Stimulated activated CD4-positive, alpha-beta T cell treated with anti-CD3 and anti-CD28 coated beads, Interleukin-15, amount 100 ng/mL, for 48 hours (primary cell): Measurements from ENCODE around the gene SPTBN4.
"Not testable (repeated sequence)": the region's sequence is repeated elsewhere in the genome, so short reads cannot be mapped to it uniquely, and the experiment has no call there.

Source experiments
- DNase-seq, 2 donors: peaks; one replicate each; pipeline ENCODE4 v3.0.0-alpha.2; 2020; ENCODE audit warnings: low read depth in 2 of 2

The SPTBN4 gene

DNA sequence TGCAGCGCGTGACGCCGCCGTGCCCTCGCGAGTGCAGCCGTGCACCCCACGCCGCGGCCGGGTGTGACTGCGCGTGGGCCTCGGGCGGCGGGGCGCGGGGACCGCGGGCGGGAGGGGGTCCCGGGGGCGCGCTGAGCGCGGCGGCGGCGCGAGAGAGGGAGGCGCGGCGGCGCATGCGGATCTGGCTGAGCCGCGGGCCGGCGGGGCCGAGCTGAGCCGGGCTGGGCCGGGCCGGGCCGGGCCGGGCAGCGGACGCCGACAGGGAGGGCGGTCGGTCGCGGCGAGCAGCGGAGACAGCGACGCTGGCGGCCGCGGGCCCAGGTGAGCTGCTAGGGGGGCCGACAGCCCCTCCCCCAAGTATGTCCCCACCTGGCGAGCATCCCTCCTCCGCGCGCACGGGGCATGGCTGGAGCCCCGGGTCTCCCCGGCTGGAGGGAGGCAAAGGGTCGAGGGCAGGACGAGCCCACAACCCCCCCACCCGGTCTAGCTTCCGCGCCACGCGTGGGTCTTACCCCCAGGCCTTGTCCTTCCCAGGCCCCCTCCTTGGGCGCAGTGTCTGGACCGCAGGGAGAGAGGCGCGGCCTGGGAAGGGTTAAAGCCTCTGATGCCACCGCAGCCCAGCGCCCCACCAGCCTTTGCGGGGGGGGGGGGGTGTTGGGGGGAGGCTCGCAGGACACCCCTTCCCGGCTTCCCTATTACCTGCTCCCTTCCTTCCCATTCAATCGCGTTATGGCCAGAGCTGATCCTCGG lies at the start of gene SPTBN4:
Gene SPTBN4 (plus strand): TSS at position 17 of the 750 bp plus-strand sequence. CDS start 5,621 bp downstream, outside the sequence.
- no peak for DNase-seq

GRCh38 chr19:40417643-40417981 lies 49.2 kb upstream of the SPTBN4 start:
- DNase-seq = no peak

- DNase-seq = no peak
Observed at GRCh38 chr19:40418040-40418439, 48.8 kb upstream of the SPTBN4 start.

GRCh38 chr19:40419066-40419612 lies 47.7 kb upstream of the SPTBN4 start:
- DNase-seq = no peak

DNA sequence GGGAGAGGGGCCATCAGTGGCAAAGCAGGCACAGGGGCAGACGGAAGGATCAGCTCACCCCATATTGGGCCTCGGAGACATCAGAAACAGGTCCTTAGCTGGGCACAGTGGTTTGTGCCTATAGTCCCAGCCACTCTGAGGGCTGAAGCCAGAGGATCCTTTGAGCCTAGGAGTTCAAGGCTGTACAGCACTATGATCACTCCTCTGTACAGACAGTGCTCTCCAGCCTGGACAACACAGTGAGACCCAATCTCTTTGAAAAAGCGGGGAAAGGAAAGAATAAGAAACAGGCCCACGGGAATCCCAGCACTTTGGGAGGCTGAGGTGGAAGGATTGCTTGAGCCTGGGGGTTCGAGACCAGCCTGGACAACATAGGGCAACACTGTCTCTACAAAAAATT lies 47.0 kb upstream of the SPTBN4 start:
- no peak for DNase-seq

GRCh38 chr19:40420451-40420765 lies 46.4 kb upstream of the SPTBN4 start:
- DNase-seq = no peak

DNA sequence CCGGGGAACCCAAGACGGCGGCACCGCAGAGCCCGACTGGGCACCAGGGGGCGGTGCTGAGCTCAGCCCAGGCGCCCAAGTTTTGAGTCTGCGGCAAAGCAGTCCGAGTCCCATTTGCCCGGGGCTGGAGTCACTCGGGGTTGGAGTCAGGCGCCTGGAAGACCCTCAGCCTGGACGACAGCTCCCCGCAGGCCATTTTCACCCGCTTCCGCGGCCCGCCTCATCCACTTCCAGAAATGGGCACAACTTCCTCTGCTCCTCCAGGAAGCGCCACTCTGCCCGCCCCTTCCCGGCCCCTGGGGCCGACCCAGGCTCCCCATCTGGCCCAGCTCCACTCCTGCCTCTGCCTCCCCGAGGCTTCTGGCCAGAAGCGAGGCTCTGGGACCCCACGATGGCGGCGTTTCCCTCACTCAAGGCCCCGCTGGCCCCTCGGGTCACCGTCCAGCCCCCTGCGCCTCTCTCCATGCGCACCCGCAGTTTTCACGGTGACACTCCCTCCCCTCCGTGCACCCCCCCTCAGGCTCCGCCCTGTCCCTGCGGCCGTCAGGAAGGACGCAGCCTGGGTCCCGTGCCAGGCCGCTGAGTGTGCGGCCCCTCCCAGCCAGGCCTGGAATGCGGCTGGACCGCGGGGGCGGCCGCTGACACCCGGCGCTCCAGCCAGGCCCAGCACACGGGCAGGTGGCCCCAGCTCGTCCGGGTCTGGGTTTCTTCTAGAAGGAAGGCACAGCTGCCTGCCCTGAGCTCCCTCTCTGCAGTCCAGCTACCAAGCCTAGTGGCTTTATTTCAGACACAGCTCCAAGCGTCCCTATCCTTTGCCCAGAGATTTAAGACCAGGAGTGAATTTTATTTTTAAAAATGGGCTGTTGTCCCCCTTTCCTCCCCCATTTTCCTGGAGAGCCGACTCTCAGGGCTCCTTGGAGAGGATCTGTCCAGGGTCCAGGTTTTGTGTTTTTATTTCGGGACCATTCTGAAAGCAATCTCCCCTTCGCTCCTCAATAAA lies 45.7 kb upstream of the SPTBN4 start:
- peak; percentile 43 to 61 for DNase-seq

GRCh38 chr19:40421993-40422747 lies 44.6 kb upstream of the SPTBN4 start:
- no peak for DNase-seq

GRCh38 chr19:40422748-40423566 lies 43.8 kb upstream of the SPTBN4 start:
- DNase-seq = no peak

GRCh38 chr19:40423938-40424337 lies 42.9 kb upstream of the SPTBN4 start:
- DNase-seq = no peak

DNA sequence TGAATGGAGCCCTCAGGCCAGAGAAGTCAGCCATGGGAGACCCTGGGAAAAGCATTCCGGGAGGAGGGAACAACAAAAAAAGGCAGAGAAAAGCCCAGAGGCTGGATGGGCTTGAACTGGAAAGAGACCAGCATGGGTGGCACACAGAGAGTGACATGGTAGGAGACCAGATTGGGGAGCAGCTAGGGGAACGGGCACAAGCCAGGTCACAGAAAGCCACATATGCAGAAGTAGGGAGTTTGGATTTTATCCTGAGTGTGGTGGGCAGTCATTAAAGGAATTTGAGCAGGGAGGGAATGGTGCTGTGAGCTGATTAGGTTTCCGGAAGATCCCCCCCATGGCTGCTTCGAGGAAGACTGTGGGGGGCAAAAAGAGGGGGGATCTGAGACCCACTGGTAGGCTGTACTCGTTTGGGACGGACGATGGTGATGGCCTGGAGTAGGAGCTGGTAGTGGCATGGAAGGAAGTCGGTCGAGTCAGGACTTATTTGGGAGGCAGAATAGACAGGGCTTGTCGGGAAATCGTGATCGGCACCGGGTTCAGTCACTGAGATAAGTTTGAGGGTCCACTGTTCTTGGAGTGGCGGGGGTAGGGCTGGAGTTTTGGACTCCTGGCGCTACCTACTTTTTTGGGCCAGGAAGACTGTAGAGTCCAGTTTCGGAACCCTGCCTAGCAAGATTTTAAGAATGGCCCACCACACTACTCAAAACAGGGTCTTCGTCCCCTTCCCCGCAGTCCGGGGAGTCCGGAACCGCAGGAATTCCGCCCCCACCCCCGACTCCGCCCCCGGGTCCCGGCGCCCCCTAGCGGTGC lies 42.0 kb upstream of the SPTBN4 start:
- no peak for DNase-seq

DNA sequence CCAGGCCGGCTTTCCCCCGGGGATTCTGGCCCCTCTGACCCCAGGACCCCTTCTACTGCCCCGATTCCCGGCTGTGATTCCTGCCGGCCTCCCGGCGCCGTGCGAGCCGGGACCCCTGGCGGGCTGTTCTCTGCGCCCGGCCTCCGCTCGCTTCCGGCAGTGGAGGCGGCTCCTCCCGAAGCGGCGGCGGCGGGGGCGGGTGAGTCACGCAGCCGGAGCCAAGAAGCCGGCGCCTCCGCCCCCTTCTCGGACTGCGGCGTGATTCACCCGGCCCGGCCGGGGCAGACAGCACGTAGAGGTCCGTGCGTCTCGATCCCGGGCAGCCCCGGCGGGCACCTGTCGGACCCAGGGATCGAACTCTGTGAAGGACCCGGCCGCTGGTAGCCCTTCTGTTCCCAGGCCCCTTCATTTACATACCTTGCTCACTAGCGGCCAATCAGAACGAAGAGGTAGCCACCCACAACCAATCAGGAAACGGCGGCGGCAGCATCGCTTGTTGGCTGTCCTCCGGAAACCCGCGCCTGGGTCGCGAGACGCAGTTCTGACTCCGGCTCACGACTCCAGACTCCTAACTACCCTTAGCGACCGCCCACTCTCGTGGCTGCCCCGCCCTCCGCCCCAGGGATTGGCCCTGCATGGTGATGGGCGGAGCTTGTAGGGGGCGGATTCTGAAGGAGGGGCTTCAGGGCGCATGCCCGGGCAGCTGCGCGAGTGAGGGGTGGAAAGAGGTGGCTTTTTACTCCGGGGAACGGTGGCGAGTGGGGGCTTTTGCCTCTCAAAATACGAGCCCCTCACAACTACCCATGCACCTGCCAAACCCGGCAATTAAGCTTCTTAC lies 41.1 kb upstream of the SPTBN4 start, which contains the start of gene SERTAD1:
Gene SERTAD1 (minus strand): TSS at position 543 of the 838 bp plus-strand sequence. CDS start 2,446 bp downstream, outside the sequence.
- DNase-seq = peak; percentile 100

GRCh38 chr19:40428197-40428596 lies 38.6 kb upstream of the SPTBN4 start:
- DNase-seq = not testable (repeated sequence)

DNA sequence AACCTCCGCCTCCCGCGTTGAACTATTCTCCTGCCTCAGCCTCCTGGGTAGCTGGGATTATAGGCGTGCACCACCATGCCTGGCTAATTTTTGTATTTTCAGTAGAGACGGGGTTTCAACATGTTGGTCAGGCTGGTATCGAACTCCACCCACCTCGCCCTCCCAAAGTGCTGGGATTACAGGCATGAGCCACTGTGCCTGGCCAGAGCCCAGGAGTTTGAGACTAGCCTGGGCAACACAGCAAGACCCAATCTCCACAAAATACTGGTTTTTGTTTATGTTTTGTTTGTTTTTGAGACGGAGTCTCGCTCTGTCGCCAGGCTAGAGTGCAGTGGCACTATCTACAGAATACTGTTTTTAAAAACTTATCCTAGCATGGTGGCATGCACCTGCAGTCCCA lies 36.6 kb upstream of the SPTBN4 start:
- DNase-seq = not testable (repeated sequence)

DNA sequence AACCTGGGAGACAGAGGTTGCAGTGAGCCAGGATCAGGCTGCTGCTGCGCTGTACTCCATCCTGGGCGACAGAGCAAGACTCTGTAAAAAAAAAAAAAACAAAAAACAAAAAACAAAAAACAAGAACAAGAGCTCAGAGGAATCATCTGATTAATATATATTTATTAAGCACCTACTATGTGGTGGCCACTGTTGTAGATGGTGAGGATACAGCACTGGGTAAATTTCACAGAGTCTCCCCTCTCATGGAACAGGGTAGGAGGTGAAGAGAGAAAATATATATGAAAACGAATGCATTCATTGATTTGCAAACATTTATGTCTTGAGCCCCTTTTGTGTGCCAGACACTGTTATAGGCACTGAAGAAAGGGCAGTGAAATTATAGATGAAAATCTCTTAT lies 35.1 kb upstream of the SPTBN4 start:
- no peak for DNase-seq

DNA sequence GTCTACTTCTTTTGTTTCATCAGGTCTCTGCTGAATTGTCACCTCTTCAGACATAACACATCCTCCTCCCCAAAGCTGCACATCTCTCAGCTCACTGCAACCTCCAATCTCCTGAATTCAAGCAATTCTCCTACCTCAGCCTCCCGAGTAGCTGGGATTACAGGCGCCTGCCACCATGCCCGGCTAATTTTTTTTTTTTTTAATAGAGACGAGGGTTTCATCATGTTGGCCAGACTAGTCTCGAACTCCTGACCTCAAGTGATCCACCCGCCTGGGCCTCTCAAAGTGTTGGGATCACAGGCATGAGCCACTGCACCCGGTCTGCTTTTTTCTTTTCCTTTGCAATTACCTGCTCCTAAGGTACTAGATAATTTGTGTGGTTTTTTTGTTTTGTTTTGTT lies 34.0 kb upstream of the SPTBN4 start:
- DNase-seq = not testable (repeated sequence)

GRCh38 chr19:40433391-40434216 lies 33.2 kb upstream of the SPTBN4 start:
- no peak for DNase-seq

- no peak for DNase-seq
Observed at GRCh38 chr19:40438284-40438683, 28.5 kb upstream of the SPTBN4 start.
